ENCODE results near the gene STK32B. TPM values are rescaled to one million over a fixed set of nuclear protein-coding genes. Genes with fewer than 3 reads are reported as not detected.

STK32B gene
- total and polyA plus RNA-seq, 9 of the 15 experiments (the other 6 are each of a cell fraction or from before 2014, with no cell fraction given) = 0.03 to 0.20 (median 0.07) TPM; not detected in 2

DNA sequence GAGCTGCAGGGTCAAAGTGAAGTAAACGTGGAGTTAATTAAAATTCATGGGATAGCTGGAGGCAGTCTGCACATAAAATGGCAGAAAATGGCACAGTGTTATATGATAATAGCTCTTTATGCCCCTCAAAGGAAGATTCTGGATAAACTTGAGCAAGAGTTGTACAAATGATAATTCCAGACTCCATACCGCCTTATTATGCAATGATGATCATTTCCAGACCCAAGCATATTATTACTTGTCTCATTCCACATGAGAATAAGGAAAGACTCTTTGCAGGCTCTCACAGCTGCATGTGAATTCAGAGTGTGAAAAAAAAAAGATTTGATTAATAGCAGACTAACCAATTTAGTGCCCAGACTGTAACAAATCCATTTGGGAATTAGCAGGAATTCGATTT, 105.4 kb downstream of the STK32B start:
- ATAC-seq = no peak
- FAIRE-seq = no peak
- H3K9me1 ChIP-seq (ENCODE audit: control insufficient read depth, insufficient read depth, low read length) = no peaks in the 10 kb centered on the region
- no peak overlapping the region for H3K27ac ChIP-seq (ENCODE audit: extremely low read depth, low read depth, low read length)
- H3K4me2 ChIP-seq (ENCODE audit: insufficient read depth, low read length) = no peak overlapping the region
- no peak for TF ChIP-seq SAFB2 (IDR thresholded peaks at IDR 0.05; ENCODE audit: borderline replicate concordance, low read depth, low read length, severe bottlenecking)
- no peak for TF ChIP-seq RBM25 (IDR thresholded peaks at IDR 0.05; ENCODE audit: low read depth, low read length, severe bottlenecking)
- TF ChIP-seq, protein P1, sequence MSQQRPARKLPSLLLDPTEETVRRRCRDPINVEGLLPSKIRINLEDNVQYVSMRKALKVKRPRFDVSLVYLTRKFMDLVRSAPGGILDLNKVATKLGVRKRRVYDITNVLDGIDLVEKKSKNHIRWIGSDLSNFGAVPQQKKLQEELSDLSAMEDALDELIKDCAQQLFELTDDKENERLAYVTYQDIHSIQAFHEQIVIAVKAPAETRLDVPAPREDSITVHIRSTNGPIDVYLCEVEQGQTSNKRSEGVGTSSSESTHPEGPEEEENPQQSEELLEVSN (IDR thresholded peaks at IDR 0.05; ENCODE audit: borderline replicate concordance in 1 of 2, extremely low read depth in 1 of 2, insufficient read depth in 1 of 2, insufficient read length in 1 of 2, low read depth in 1 of 2, low read length in 1 of 2, poor library complexity in 1 of 2, severe bottlenecking in 1 of 2) = no peak
- TF ChIP-seq KLF1 (tag; IDR thresholded peaks at IDR 0.05) = no peak
- TF ChIP-seq, protein P2, sequence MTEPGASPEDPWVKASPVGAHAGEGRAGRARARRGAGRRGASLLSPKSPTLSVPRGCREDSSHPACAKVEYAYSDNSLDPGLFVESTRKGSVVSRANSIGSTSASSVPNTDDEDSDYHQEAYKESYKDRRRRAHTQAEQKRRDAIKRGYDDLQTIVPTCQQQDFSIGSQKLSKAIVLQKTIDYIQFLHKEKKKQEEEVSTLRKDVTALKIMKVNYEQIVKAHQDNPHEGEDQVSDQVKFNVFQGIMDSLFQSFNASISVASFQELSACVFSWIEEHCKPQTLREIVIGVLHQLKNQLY (CRISPR knock-in tag; conservative IDR thresholded peaks at IDR 0.05) = no peak
- TF ChIP-seq NEUROD1 (IDR thresholded peaks at IDR 0.05; ENCODE audit: borderline replicate concordance, low read depth, low read length, partially characterized antibody) = no peak
- TF ChIP-seq MYBL2 (IDR thresholded peaks at IDR 0.05; ENCODE audit: low read depth) = no peak
- TF ChIP-seq MYBL2 (CRISPR knock-in tag; IDR thresholded peaks at IDR 0.05; ENCODE audit: borderline replicate concordance) = no peak
- no peak for TF ChIP-seq TAF1 (IDR thresholded peaks at IDR 0.05; ENCODE audit: control insufficient read depth, extremely low read depth, insufficient read depth, low read length, severe bottlenecking)
- no peak for TF ChIP-seq CHD1 (IDR thresholded peaks at IDR 0.05; ENCODE audit: low read length)
- TF ChIP-seq, protein P3, sequence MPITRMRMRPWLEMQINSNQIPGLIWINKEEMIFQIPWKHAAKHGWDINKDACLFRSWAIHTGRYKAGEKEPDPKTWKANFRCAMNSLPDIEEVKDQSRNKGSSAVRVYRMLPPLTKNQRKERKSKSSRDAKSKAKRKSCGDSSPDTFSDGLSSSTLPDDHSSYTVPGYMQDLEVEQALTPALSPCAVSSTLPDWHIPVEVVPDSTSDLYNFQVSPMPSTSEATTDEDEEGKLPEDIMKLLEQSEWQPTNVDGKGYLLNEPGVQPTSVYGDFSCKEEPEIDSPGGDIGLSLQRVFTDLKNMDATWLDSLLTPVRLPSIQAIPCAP (CRISPR knock-in tag; IDR thresholded peaks at IDR 0.05; ENCODE audit: borderline replicate concordance) = no peak
- TF ChIP-seq MCM7 (IDR thresholded peaks at IDR 0.05) = no peak
- H3K4me1 ChIP-seq (replicated peaks in 1 of 2; ENCODE audit: control insufficient read depth in 2 of 2, insufficient read depth in 2 of 2, low read length in 2 of 2) = no peaks in the 10 kb centered on the region
- no peaks in the 10 kb centered on the region for H3K9me3 ChIP-seq (replicated peaks; ENCODE audit: control insufficient read depth, insufficient read depth, low read depth, low read length)
- no peak overlapping the region for H3K9ac ChIP-seq (ENCODE audit: insufficient read depth in 1 of 2, low read depth in 2 of 2, low read length in 2 of 2)
- H3K79me2 ChIP-seq (ENCODE audit: control insufficient read depth, insufficient read depth, low read length) = no peaks in the 10 kb centered on the region
- no peaks in the 10 kb centered on the region for H3K36me3 ChIP-seq (ENCODE audit: control insufficient read depth, insufficient read depth, low read length)
- 0% methylated on average over 3 of the region's 3 CpGs for WGBS (ENCODE audit: insufficient coverage, low coverage, missing lambda C conversion rate)
- BruUV-seq (replicated peaks) = no TSS peak
- in situ Hi-C loops (cut with MboI) (no loop called here), intact Hi-C loops (cut with micrococcal nuclease) (no loop called here)
- H4K20me1 ChIP-seq (replicated peaks; ENCODE audit: control insufficient read depth, insufficient read depth, low read length) = no peaks in the 10 kb centered on the region
- no peak overlapping the region for H2AFZ ChIP-seq (ENCODE audit: low read depth, low read length)
- CTCF ChIA-PET (ENCODE audit: low intra/inter-chr PET ratio) = no interaction called here
- peaks cover 3 to 24% of the 10 kb centered on the region in 2 experiments; a peak in 3 of 5 replicates for H3K27me3 ChIP-seq (ENCODE audit: control insufficient read depth in 2 of 2, insufficient read depth in 2 of 2, low read length in 2 of 2)
- no peak overlapping the region for H3K4me3 ChIP-seq
- no peak for DNase-seq (ENCODE audit: extremely low read depth in 1 of 4, low spot score in 3 of 4)
- POLR2A ChIA-PET = no interaction called here
